Measurements from ENCODE around the gene TRIM52. TPM values are rescaled to one million over a fixed set of nuclear protein-coding genes. Genes with fewer than 3 reads are reported as not detected.
A peak's percentile ranks its signal among the peaks of the same experiment; 100 is the strongest.

Gene TRIM52
- polyA plus RNA-seq, 1 of the 3 experiments (the other 2 are of a cell fraction): 6.4 TPM

GRCh38 chr5:181239062-181239663, 21.8 kb downstream of the TRIM52 start:
- H3K27me3 ChIP-seq (ENCODE audit: insufficient read depth): no peaks in the 10 kb centered on the region
- ChIA-PET CTCF (interaction anchor here (1.3 kb wide), 1 partner anchor 55 kb away, joined by 3 read pairs; no protein-coding TSS in a partner anchor), POLR2A (no interaction called here)
- no peak overlapping the region for H2AFZ ChIP-seq (ENCODE audit: low read depth)
- TF ChIP-seq TEAD4 (IDR thresholded peaks at IDR 0.05; ENCODE audit: borderline replicate concordance, insufficient read depth) (no peak), ZBTB33 (IDR thresholded peaks at IDR 0.05; ENCODE audit: borderline replicate concordance, low read depth) (no peak), NFIC (IDR thresholded peaks at IDR 0.05; ENCODE audit: borderline replicate concordance) (no peak), TCF12 (IDR thresholded peaks at IDR 0.05) (no peak), CHD2 (IDR thresholded peaks at IDR 0.05; ENCODE audit: low read length, partially characterized antibody) (no peak), CTCF (IDR thresholded peaks at IDR 0.05) (no peak), ELF1 (IDR thresholded peaks at IDR 0.05) (no peak), RXRA (IDR thresholded peaks at IDR 0.05; ENCODE audit: borderline replicate concordance, low read depth) (no peak), NRF1 (IDR thresholded peaks at IDR 0.05; ENCODE audit: low read depth, low read length) (no peak)
- no peak overlapping the region for H3K4me3 ChIP-seq (ENCODE audit: low read depth in 2 of 2, low read length in 1 of 2)
- 94% methylated on average over 9 of the region's 9 CpGs for WGBS (ENCODE audit: low lambda C conversion rate)
- H4K20me1 ChIP-seq (ENCODE audit: insufficient read depth): peaks cover 75% of the 10 kb centered on the region
- H3K4me1 ChIP-seq (ENCODE audit: control insufficient read depth in 1 of 2, insufficient read depth in 2 of 2, low read depth in 1 of 2, low read length in 1 of 2): peaks cover 10 to 24% of the 10 kb centered on the region in 2 experiments; a peak in 2 of 4 replicates
- no peak for DNase-seq
- H3K9me2 ChIP-seq: no peaks in the 10 kb centered on the region
- peaks cover 63 to 78% of the 10 kb centered on the region in 2 experiments for H3K36me3 ChIP-seq (replicated peaks in 1 of 2; ENCODE audit: control insufficient read depth in 1 of 2, insufficient read depth in 2 of 2, low read length in 1 of 2)
- H3K79me2 ChIP-seq (ENCODE audit: insufficient read depth): peaks cover 59% of the 10 kb centered on the region
- no peak overlapping the region for H3K9ac ChIP-seq
- H3F3A ChIP-seq (replicated peaks; ENCODE audit: insufficient read depth): peaks cover 82% of the 10 kb centered on the region
- 0 out of 2 replicates have a peak overlapping the region, but pooled peaks have one; percentile 85 for H3K4me2 ChIP-seq
- no peaks in the 10 kb centered on the region for H3K9me3 ChIP-seq
- H3K27ac ChIP-seq (ENCODE audit: low read depth in 2 of 2, low read length in 1 of 2): peak overlapping the region in 1 of 2 experiments; percentile 96; a peak in 2 of 4 replicates

- DNase-seq: no peak
- no peaks in the 10 kb centered on the region for H3K9me2 ChIP-seq
- peak overlapping the region in 1 of 2 experiments; percentile 96; a peak in 1 of 4 replicates for H3K27ac ChIP-seq (ENCODE audit: low read depth in 2 of 2, low read length in 1 of 2)
- peaks cover 50% of the 10 kb centered on the region for H3K79me2 ChIP-seq (ENCODE audit: insufficient read depth)
- no peak overlapping the region for H3K4me3 ChIP-seq (ENCODE audit: low read depth in 2 of 2, low read length in 1 of 2)
- no peak overlapping the region for H3K4me2 ChIP-seq
- H3K36me3 ChIP-seq (replicated peaks in 1 of 2; ENCODE audit: control insufficient read depth in 1 of 2, insufficient read depth in 2 of 2, low read length in 1 of 2): peaks cover 74 to 75% of the 10 kb centered on the region in 2 experiments
- 92% methylated on average over 5 of the region's 5 CpGs for WGBS (ENCODE audit: low lambda C conversion rate)
- no peaks in the 10 kb centered on the region for H3K27me3 ChIP-seq (ENCODE audit: insufficient read depth)
- peaks cover 10 to 24% of the 10 kb centered on the region in 2 experiments; a peak in 2 of 4 replicates for H3K4me1 ChIP-seq (ENCODE audit: control insufficient read depth in 1 of 2, insufficient read depth in 2 of 2, low read depth in 1 of 2, low read length in 1 of 2)
- peaks cover 70% of the 10 kb centered on the region for H4K20me1 ChIP-seq (ENCODE audit: insufficient read depth)
- H3K9ac ChIP-seq: no peak overlapping the region
- H3F3A ChIP-seq (replicated peaks; ENCODE audit: insufficient read depth): peaks cover 82% of the 10 kb centered on the region
- TF ChIP-seq CTCF (IDR thresholded peaks at IDR 0.05): no peak
- no peak for TF ChIP-seq USF1 (IDR thresholded peaks at IDR 0.05; ENCODE audit: borderline replicate concordance, low read depth)
- no peak for TF ChIP-seq GATA2 (CRISPR knock-in tag; IDR thresholded peaks at IDR 0.05)
- TF ChIP-seq TEAD4 (IDR thresholded peaks at IDR 0.05; ENCODE audit: borderline replicate concordance, insufficient read depth): no peak
- no peak for TF ChIP-seq IRF3 (IDR thresholded peaks at IDR 0.05; ENCODE audit: low read depth, low read length)
- H2AFZ ChIP-seq (ENCODE audit: low read depth): no peak overlapping the region
- ChIA-PET CTCF (no interaction called here), POLR2A (interaction anchor here (1.3 kb wide), 1 partner anchor 14 kb away, joined by 7 read pairs; the partner anchor contains the start of gene TRIM41)
- H3K9me3 ChIP-seq: no peaks in the 10 kb centered on the region
These were observed 23.1 kb downstream of the TRIM52 start for GRCh38 chr5:181237729-181238385.

Data from SK-N-SH (cell line).